ENCODE results near the gene STAT5B.
A peak's percentile ranks its signal among the peaks of the same experiment; 100 is the strongest.
"Not testable (repeated sequence)": the region's sequence is repeated elsewhere in the genome, so short reads cannot be mapped to it uniquely, and the experiment has no call there.

Gene STAT5B

GRCh38 chr17:42276359-42276608 is at the start of gene STAT5B:
TSS of gene STAT5B (minus strand) at chr17:42276391. CDS start at chr17:42232127, 44,264 bp downstream.
- DNase-seq (ENCODE audit: low read depth in 2 of 2, low spot score in 1 of 2) = peak in 1 of 2 donors; percentile 27

- no peak for DNase-seq (ENCODE audit: low read depth in 2 of 2, low spot score in 1 of 2)
Observed at GRCh38 chr17:42325026-42325425, 48.8 kb upstream of the STAT5B start.

- DNase-seq (ENCODE audit: low read depth in 2 of 2, low spot score in 1 of 2) = no peak
Observed at GRCh38 chr17:42323268-42323773, 47.1 kb upstream of the STAT5B start.

GRCh38 chr17:42322382-42323267 is 46.4 kb upstream of the STAT5B start:
- peak; percentile 87 to 92 for DNase-seq (ENCODE audit: low read depth in 2 of 2, low spot score in 1 of 2)

DNA sequence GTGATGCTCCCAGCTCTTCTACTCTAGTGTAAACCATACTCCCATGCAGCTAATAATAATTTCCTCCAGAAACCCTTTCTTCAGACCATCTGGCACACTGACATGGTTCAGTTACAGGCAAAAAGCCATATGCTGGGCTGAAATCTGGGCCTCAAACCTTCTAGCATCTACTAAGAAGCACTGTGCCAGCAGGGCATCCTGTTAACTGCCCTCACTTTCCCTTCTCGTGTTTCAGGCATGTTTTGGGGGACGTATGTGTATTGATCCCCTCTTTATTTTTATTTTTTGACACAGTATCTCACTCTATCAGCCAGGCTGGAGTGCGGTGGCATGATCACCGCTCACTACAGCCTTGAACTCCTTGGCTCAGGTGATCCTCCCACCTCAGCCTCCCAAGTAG is 45.4 kb upstream of the STAT5B start:
- no peak for DNase-seq (ENCODE audit: low read depth in 2 of 2, low spot score in 1 of 2)

- not testable (repeated sequence) for DNase-seq (ENCODE audit: low read depth in 2 of 2, low spot score in 1 of 2)
Observed at GRCh38 chr17:42317967-42318366, 41.8 kb upstream of the STAT5B start.

DNA sequence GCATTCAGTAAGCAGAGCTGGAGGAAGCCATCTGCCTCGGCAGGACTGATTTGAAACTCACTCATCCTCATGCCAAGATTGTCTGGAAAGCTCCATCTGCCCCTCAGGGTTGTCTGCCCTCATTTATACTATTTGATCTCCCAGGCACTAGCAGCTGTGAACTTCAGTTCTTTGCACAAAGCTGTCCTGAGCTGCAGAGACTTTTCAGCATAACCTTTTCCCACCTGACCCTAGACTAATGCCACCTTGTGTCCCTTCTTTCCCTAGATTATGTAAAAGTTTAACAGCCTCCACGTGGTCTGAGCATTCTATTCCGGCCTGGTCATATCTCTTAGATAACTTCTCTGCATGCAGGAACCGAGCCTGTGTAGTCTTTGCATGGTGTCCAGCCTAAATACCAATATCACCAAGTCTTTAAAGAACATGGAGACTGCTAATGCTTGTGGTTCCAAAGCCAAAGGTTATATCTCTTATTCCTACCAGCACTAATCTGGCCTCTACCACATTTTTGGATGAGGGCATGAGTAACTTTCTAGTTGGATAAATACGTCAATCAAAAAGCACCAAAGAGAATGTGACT is 41.2 kb upstream of the STAT5B start:
- no peak for DNase-seq (ENCODE audit: low read depth in 2 of 2, low spot score in 1 of 2)

DNA sequence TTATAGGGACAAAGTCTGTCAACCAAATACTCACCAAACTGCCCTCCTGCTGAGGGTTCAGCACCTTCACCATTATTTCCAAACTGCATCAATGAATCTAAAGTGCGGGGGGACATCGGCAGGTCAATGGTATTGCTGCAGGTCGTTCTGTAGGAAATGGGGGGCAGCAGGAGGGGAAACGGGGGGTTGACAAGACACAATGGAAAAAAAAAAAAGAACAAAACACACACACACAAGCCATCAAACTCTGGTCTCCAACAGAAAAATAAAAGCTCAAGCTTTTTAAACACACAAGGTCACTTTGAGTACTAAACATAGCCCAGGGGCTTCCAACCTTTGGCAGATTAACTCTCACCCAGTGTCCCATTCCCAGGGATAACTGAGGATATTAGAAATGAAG is 40.6 kb upstream of the STAT5B start:
- no peak for DNase-seq (ENCODE audit: low read depth in 2 of 2, low spot score in 1 of 2)

- no peak for DNase-seq (ENCODE audit: low read depth in 2 of 2, low spot score in 1 of 2)
Observed at GRCh38 chr17:42315402-42316156, 39.4 kb upstream of the STAT5B start.

GRCh38 chr17:42313773-42314566 is 37.8 kb upstream of the STAT5B start:
- no peak for DNase-seq (ENCODE audit: low read depth in 2 of 2, low spot score in 1 of 2)

DNA sequence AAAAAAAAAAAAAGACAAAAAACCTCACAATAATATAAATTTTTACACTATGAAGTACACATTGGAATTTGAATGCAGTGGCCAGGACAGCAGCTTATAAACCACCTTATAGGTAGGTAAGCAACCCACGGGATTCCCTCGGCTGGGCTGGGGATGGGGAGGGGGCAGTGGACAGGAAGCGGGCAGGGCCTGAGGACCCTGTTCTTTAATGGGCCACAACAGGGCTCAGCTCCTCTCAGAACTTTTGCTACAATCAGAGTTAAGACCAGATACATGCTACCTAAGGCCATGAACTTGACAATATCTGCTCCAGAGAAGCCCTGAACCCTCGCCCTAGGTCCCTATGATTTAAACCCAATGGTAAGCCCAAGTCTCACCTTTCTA is 37.2 kb upstream of the STAT5B start:
- DNase-seq (ENCODE audit: low read depth in 2 of 2, low spot score in 1 of 2) = no peak

DNA sequence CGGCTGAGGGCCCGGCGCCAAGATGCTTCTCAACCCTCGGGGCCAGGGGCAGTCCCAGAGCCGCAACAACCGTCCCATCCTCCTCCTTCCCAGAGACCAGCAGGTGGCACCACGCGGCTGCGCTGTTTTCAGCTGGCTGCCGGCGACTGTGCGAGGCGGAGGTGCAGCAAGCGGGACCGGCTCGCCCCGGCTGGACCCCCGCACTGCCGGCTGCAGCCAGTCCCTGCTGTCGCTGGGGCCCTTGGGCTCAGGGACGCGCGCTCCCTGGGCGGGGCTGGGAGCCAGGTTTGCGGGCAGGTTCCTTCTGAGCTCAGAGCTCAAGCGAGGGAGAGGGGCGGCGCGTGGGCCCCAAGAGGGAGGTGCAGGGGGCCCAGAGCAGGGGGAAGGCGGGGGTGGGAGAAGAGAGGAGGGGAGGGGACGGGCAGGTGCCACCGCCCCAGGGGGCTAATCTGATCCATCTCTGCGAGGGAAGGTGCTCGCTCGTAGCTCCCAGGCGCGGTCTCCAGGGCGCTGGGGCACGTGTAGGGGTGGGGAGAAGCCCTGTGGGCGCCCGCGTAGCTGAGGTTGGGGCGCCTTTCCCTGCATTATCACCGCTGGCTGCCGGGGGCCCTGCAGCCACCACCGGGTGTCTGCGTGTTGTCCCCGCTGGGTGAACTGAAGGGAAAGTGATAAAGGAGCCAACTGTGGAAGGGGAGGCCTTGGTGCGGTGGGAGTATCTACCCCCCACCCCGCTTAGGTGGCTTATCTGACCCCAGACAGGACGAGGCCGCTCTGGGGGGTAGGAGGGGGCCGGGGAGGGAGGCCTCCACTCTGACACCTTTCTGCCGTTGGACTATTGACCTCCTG is 36.3 kb upstream of the STAT5B start:
- peak; percentile 48 to 51 for DNase-seq (ENCODE audit: low read depth in 2 of 2, low spot score in 1 of 2)

DNA sequence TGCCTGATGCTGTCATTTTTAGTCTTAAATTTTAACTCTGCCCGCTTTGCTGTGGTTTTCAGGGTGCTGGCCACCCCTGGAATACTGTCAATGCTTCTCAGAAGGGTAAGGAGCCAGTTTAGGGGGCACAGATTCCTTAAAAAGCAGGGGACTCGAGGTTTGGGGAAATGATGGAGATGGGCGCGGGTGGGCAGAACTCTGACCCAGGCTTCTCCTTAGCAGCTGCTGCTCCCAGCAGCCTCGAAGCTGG is 35.8 kb upstream of the STAT5B start:
- no peak for DNase-seq (ENCODE audit: low read depth in 2 of 2, low spot score in 1 of 2)

- no peak for DNase-seq (ENCODE audit: low read depth in 2 of 2, low spot score in 1 of 2)
Observed at GRCh38 chr17:42311240-42312034, 35.2 kb upstream of the STAT5B start.

DNA sequence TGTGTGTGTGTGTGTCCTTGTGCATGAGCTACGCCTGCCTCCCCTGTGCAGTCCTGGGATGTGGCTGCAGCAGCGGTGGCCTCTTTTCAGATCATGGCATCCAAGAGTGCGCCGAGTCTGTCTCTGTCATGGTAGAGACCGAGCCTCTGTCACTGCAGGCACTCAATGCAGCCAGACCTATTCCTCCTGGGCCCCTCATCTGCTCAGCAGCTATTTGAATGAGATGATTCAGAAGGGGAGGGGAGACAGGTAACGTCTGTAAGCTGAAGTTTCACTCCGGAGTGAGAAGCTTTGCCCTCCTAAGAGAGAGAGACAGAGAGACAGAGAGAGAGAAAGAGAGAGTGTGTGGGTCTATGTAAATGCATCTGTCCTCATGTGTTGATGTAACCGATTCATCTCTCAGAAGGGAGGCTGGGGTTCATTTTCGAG is 34.6 kb upstream of the STAT5B start:
- no peak for DNase-seq (ENCODE audit: low read depth in 2 of 2, low spot score in 1 of 2)

- DNase-seq (ENCODE audit: low read depth in 2 of 2, low spot score in 1 of 2) = no peak
Observed at GRCh38 chr17:42309986-42310786, 34.0 kb upstream of the STAT5B start.

GRCh38 chr17:42309142-42309541 is 33.0 kb upstream of the STAT5B start:
- DNase-seq (ENCODE audit: low read depth in 2 of 2, low spot score in 1 of 2) = no peak

DNA sequence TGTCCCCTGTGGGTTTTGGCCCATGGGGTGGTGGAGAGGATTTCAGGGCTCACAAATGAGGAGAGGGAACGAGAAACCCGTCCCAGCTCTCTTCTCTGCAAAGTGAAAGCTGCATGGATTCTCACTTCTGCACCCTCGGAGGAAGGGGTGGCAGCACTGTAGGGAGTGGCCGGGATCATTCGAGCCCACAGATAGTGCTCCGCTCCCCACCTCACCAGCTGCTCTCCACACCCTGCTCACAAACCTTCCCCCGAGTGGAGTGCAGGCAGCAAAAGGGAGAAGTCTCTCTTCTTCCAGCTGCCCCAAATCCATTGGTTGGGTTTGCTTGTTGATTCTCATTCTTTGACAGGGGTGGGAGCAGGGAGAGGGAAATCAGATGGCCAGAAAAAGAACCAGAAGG is 32.3 kb upstream of the STAT5B start:
- no peak for DNase-seq (ENCODE audit: low read depth in 2 of 2, low spot score in 1 of 2)

DNA sequence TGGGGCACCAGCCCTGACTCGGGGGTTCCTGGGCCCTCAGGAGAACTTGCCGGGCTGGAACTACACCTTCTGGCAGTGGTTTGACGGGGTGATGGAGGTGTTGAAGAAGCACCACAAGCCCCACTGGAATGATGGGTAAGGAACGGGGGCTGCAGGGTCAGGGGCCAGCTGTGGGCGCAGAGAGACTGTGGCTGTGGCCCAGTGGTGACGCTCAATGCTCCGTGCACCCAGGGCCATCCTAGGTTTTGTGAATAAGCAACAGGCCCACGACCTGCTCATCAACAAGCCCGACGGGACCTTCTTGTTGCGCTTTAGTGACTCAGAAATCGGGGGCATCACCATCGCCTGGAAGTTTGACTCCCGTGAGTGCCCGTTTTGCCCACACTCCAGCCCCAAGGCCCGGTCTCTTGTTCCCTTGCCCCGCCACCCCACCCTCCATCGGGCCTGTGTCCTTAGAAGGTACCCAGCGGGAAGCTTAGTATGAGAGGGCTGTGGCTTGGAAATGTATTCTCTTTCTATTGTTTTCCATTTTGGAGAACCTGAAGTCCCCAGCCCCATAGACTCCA is 31.3 kb upstream of the STAT5B start:
- DNase-seq (ENCODE audit: low read depth in 2 of 2, low spot score in 1 of 2) = no peak
